ENCODE data around the gene ZNHIT3.

The ZNHIT3 gene

DNA sequence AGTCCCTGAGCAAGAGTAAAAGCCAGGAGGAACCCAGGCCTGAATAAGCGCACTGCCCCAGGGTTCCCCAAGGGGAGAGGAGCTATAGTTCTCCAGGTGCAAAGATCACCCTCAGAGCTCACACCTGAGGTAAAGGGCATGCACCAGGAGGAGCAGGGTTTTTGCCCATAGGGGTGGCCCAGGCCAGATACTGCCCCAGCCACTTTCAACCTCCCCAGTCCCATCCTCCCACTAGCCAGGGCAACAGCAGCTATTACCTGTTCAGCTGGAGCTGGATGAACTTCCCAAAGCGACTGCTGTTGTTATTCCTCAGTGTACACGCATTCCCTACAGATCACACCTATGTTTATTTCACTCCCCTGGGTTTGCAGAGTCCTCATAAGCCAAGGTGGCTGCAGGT lies 28.4 kb downstream of the ZNHIT3 start:
- Histone ChIP-seq H3K9ac (ENCODE audit: low read length) (no peak overlapping the region), H3K36me3 (ENCODE audit: control insufficient read depth, insufficient read depth, low read length) (peaks cover 88% of the 10 kb centered on the region), H3K27ac (ENCODE audit: low read depth, low read length) (no peak overlapping the region), H3K9me3 (ENCODE audit: control insufficient read depth, insufficient read depth, low read depth, low read length) (no peaks in the 10 kb centered on the region), H3K27me3 (ENCODE audit: control insufficient read depth, insufficient read depth, low read length) (no peaks in the 10 kb centered on the region), H3K4me1 (ENCODE audit: control insufficient read depth, insufficient read depth, low read length) (no peaks in the 10 kb centered on the region), H3K4me3 (ENCODE audit: low read depth, low read length) (no peak overlapping the region)

DNA sequence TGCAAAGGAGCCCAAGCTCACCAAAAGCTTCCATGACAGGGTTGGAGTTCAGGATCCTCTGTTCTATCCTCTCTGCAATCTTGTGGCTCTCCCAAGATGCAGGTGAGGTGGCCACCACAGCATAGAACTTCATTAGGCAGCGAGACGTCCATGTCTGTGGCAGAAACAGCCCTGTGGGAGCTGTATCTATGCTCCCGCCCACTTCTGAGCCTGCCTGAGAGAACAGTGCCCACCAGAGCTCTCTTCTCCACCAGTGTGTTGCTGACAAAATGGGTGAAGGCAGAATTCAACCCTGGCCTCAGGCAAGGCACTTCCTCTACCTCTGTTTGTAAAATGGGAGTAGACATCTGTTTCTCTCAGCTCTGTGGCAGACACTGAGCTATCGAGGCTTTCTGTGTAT lies 29.4 kb downstream of the ZNHIT3 start:
- Histone ChIP-seq H3K4me1 (ENCODE audit: control insufficient read depth, insufficient read depth, low read length) (no peaks in the 10 kb centered on the region), H3K27ac (ENCODE audit: low read depth, low read length) (no peak overlapping the region), H3K27me3 (ENCODE audit: control insufficient read depth, insufficient read depth, low read length) (no peaks in the 10 kb centered on the region), H3K36me3 (ENCODE audit: control insufficient read depth, insufficient read depth, low read length) (peaks cover 88% of the 10 kb centered on the region), H3K4me3 (ENCODE audit: low read depth, low read length) (no peak overlapping the region), H3K9ac (ENCODE audit: low read length) (no peak overlapping the region), H3K9me3 (ENCODE audit: control insufficient read depth, insufficient read depth, low read depth, low read length) (no peaks in the 10 kb centered on the region)

DNA sequence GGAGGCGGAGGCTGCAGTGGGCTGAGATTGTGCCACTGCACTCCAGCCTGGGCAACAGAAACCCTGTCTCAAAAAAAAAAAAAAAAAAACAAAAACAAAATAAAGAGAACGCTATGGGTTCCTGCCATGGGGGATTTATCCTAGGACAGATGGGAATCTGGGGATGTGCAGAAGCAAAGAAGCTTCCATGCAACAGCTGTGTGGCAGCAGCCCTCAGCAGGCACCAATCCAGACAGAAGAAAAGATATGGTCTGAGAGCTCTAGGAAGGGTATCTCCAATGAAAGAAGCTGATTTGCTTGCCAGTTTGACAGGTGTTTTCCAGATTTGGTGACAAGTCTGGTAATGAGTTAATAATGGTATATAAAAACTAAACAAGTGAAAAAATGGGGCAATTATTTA lies 36.6 kb downstream of the ZNHIT3 start:
- no peaks in the 10 kb centered on the region for H3K4me1 ChIP-seq (ENCODE audit: control insufficient read depth, insufficient read depth, low read length)
- no peak overlapping the region for H3K27ac ChIP-seq (ENCODE audit: low read depth, low read length)
- H3K9me3 ChIP-seq (ENCODE audit: control insufficient read depth, insufficient read depth, low read depth, low read length), result no peaks in the 10 kb centered on the region
- H3K9ac ChIP-seq (ENCODE audit: low read length), result no peak overlapping the region
- no peaks in the 10 kb centered on the region for H3K27me3 ChIP-seq (ENCODE audit: control insufficient read depth, insufficient read depth, low read length)
- H3K4me3 ChIP-seq (ENCODE audit: low read depth, low read length), result no peak overlapping the region
- H3K36me3 ChIP-seq (ENCODE audit: control insufficient read depth, insufficient read depth, low read length), result peaks cover 89% of the 10 kb centered on the region

DNA sequence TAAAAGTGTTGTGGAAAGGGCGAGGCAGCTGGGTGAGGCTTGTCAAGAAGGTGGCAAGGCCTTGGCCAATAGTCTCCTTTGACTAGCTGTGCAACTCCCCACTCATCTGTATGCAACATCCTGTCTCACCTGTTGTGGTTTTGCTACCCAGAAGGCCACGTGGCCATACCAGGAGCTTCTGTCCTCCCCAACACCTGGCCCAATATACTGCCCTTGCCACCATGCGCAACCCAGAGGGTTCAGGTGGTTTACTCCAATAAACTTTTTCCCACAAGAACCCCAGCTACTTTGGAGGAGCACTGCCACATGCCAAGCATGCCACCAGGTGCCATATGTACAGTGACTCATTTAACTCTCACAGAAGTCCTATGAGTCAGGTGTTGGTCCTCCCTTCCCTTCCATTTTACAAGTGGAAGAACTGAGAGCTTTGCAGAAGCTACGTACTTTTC lies 38.0 kb downstream of the ZNHIT3 start:
- peaks cover 93% of the 10 kb centered on the region for H3K36me3 ChIP-seq (ENCODE audit: control insufficient read depth, insufficient read depth, low read length)
- H3K4me3 ChIP-seq (ENCODE audit: low read depth, low read length), result no peak overlapping the region
- H3K9me3 ChIP-seq (ENCODE audit: control insufficient read depth, insufficient read depth, low read depth, low read length), result no peaks in the 10 kb centered on the region
- no peak overlapping the region for H3K27ac ChIP-seq (ENCODE audit: low read depth, low read length)
- H3K9ac ChIP-seq (ENCODE audit: low read length), result no peak overlapping the region
- H3K4me1 ChIP-seq (ENCODE audit: control insufficient read depth, insufficient read depth, low read length), result no peaks in the 10 kb centered on the region
- H3K27me3 ChIP-seq (ENCODE audit: control insufficient read depth, insufficient read depth, low read length), result no peaks in the 10 kb centered on the region

DNA sequence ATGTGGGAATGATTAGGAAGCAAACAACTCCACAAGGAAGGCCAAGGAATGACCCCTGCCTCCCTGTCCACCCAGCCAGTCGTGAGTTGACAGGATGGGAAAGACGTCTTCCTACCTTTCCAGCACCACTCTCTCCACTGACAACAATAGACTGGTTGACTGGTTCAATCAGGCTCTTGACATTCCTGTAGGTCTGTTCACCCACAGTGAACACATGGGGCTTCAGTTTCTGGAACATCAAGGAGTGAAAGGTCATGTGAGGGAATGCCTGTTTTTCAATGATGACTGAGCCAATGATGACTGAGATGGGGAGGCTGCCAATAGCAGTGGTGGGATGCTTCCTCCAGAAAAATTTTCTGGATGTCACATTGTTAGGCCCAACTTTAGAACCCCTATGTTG lies 38.6 kb downstream of the ZNHIT3 start:
- Histone ChIP-seq H3K27ac (ENCODE audit: low read depth, low read length) (no peak overlapping the region), H3K36me3 (ENCODE audit: control insufficient read depth, insufficient read depth, low read length) (peaks cover 93% of the 10 kb centered on the region), H3K4me1 (ENCODE audit: control insufficient read depth, insufficient read depth, low read length) (no peaks in the 10 kb centered on the region), H3K9me3 (ENCODE audit: control insufficient read depth, insufficient read depth, low read depth, low read length) (no peaks in the 10 kb centered on the region), H3K9ac (ENCODE audit: low read length) (no peak overlapping the region), H3K4me3 (ENCODE audit: low read depth, low read length) (no peak overlapping the region), H3K27me3 (ENCODE audit: control insufficient read depth, insufficient read depth, low read length) (no peaks in the 10 kb centered on the region)

DNA sequence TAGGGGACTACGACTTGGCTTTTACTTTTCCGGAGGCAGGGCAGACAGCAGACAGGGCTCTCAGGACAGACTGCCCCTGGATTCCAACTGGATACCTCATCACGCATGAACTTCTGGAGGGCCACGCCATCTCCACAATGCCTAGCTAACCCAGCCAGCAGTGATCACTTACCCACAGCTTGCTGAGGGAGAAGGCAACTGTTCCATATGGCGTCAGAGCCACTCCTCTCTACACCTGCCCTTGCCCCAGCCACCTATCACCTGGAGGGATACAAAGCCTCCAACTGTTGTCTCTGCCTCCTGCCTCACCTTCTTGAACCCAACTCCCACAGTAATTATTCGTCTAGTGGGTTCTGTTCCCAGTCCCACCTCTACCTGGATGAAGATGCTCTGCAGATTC lies 39.4 kb downstream of the ZNHIT3 start:
- no peak overlapping the region for H3K4me3 ChIP-seq (ENCODE audit: low read depth, low read length)
- no peak overlapping the region for H3K27ac ChIP-seq (ENCODE audit: low read depth, low read length)
- no peak overlapping the region for H3K9ac ChIP-seq (ENCODE audit: low read length)
- H3K27me3 ChIP-seq (ENCODE audit: control insufficient read depth, insufficient read depth, low read length), result no peaks in the 10 kb centered on the region
- H3K4me1 ChIP-seq (ENCODE audit: control insufficient read depth, insufficient read depth, low read length), result no peaks in the 10 kb centered on the region
- no peaks in the 10 kb centered on the region for H3K9me3 ChIP-seq (ENCODE audit: control insufficient read depth, insufficient read depth, low read depth, low read length)
- peaks cover 91% of the 10 kb centered on the region for H3K36me3 ChIP-seq (ENCODE audit: control insufficient read depth, insufficient read depth, low read length)

DNA sequence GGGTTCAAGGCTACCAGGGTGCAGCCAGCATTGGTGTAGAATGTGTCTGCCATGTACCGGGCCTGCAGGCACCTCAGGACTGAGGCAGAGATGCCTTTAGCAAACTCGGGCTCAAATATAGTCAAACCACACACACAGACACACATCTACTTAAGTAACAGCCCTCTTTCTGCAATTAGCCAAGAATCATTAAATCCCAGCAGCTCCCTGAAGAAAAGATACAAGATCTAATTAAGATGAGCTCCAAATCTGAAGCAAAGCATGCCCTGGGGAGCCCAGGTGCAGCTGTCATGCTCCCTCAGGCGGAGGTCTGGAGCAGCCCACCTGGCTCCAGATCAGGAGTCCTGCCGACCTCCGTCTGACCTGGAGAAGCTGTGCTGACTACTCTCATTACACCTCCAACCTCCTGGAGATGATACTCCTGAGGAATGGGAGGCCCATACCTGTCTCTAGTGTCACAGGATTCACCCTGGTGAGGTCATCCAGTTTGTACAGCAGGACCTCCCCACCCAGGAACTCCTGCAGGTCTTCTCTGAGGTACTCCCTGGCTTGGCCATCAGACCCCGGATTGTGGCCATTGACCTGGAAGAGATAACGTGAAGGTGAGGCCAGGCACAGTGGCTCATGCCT lies 41.3 kb downstream of the ZNHIT3 start:
- H3K4me1 ChIP-seq (ENCODE audit: control insufficient read depth, insufficient read depth, low read length), result no peaks in the 10 kb centered on the region
- no peak overlapping the region for H3K27ac ChIP-seq (ENCODE audit: low read depth, low read length)
- H3K36me3 ChIP-seq (ENCODE audit: control insufficient read depth, insufficient read depth, low read length), result peaks cover 94% of the 10 kb centered on the region
- H3K27me3 ChIP-seq (ENCODE audit: control insufficient read depth, insufficient read depth, low read length), result no peaks in the 10 kb centered on the region
- no peak overlapping the region for H3K9ac ChIP-seq (ENCODE audit: low read length)
- H3K4me3 ChIP-seq (ENCODE audit: low read depth, low read length), result no peak overlapping the region
- no peaks in the 10 kb centered on the region for H3K9me3 ChIP-seq (ENCODE audit: control insufficient read depth, insufficient read depth, low read depth, low read length)

DNA sequence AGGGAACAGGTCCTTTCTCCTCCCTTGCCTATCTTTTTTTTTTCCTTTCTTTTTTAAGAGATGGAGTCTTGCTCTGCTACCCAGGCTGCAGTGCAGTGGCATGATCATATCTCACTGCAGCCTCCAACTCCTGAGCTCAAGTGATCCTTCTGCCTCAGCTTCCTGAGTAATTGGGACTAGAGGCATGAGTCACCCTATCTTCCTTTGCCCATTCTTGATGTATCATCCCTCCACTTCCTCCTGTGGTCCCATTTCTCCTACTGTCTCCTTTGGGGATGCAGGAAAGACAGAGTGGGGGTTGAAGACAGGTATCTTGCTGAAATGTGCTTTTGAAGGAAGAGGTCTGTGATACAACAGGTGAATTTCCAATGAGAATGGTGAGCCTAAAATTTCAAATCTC lies 42.6 kb downstream of the ZNHIT3 start:
- Histone ChIP-seq H3K4me3 (ENCODE audit: low read depth, low read length) (no peak overlapping the region), H3K9me3 (ENCODE audit: control insufficient read depth, insufficient read depth, low read depth, low read length) (no peaks in the 10 kb centered on the region), H3K27me3 (ENCODE audit: control insufficient read depth, insufficient read depth, low read length) (no peaks in the 10 kb centered on the region), H3K9ac (ENCODE audit: low read length) (no peak overlapping the region), H3K36me3 (ENCODE audit: control insufficient read depth, insufficient read depth, low read length) (peaks cover 93% of the 10 kb centered on the region), H3K27ac (ENCODE audit: low read depth, low read length) (no peak overlapping the region), H3K4me1 (ENCODE audit: control insufficient read depth, insufficient read depth, low read length) (0 out of 2 replicates have a peak, but pooled peaks cover 5% of the 10 kb centered on the region)

DNA sequence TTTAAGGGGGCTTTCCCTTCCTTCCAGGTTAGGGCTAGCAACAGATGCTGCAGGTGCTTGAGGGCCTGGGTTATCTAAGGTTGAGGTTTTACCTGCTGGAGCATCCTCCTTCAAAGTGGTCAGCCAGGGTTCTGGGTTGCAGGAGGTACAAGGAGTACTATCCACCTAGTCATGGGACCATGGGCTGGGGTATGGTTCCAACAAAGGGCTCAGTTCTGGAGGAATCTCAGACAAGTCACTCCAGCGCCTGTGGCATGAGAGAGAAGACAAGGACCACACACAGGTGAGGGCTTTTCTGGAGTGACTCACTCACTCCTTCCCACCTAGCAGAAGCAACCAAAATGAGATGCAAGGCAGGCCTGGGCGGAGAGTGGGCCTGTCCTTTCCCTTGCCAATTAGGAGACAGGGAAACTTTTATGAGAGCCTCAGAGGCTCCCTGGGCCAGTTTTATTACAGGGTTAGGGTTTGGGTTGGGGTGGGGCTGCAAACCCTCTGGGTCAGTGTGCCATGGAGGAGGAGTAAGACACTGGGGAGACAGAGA lies 46.0 kb downstream of the ZNHIT3 start:
- 0 out of 2 replicates have a peak, but pooled peaks cover 5% of the 10 kb centered on the region for H3K4me1 ChIP-seq (ENCODE audit: control insufficient read depth, insufficient read depth, low read length)
- H3K27ac ChIP-seq (ENCODE audit: low read depth, low read length), result no peak overlapping the region
- H3K36me3 ChIP-seq (ENCODE audit: control insufficient read depth, insufficient read depth, low read length), result peaks cover 72% of the 10 kb centered on the region
- H3K4me3 ChIP-seq (ENCODE audit: low read depth, low read length), result no peak overlapping the region
- H3K9me3 ChIP-seq (ENCODE audit: control insufficient read depth, insufficient read depth, low read depth, low read length), result no peaks in the 10 kb centered on the region
- no peaks in the 10 kb centered on the region for H3K27me3 ChIP-seq (ENCODE audit: control insufficient read depth, insufficient read depth, low read length)
- H3K9ac ChIP-seq (ENCODE audit: low read length), result no peak overlapping the region

DNA sequence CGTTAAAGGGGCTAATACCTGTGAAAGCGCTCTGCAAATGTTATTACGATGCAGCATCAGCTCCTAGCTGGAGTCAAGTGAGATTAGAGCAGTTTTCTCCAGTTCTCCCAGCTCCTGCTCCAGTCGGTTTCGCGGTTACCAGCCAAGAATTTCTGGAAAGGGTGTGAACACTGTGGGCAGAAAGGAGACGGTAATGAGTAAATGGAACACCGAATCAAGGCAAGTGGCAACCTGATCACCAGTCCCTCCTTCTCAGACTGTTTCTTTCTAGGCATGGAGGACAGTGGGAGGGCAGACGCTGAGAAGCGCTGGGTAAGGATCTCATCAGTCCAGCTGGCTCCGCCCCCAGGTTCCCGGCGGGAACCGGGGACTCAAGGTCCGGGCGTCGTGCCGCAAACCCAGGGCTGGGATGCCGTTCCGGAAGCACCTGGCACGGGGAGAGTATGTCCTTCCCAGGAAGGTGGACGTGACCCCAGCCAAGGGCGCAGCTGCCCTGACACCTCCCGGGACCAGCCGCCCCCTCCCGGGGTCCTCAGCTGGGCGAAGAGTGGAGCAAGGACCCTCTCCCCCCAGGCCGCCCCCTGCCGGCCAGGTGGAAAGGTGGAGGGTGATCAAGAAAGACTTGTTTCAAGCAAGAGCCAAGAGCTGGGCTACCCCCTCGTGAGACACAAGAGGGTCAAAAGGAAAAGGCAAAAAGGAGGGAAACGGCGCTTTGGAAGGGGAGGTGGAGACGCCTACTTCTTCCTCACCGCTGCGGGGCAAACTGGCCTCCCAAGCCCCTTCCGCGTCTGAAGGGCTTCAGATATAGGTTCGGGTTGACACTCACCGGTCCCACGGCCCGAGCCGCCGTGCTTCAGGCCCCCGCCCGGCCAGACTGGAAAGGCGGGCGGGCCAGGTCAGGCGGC lies 47.7 kb downstream of the ZNHIT3 start:
- Histone ChIP-seq H3K9me3 (ENCODE audit: control insufficient read depth, insufficient read depth, low read depth, low read length) (no peaks in the 10 kb centered on the region), H3K27me3 (ENCODE audit: control insufficient read depth, insufficient read depth, low read length) (no peaks in the 10 kb centered on the region), H3K27ac (ENCODE audit: low read depth, low read length) (peak overlapping the region; percentile 89), H3K36me3 (ENCODE audit: control insufficient read depth, insufficient read depth, low read length) (peaks cover 65% of the 10 kb centered on the region), H3K9ac (ENCODE audit: low read length) (peak overlapping the region; percentile 98), H3K4me1 (ENCODE audit: control insufficient read depth, insufficient read depth, low read length) (0 out of 2 replicates have a peak, but pooled peaks cover 5% of the 10 kb centered on the region), H3K4me3 (ENCODE audit: low read depth, low read length) (peak overlapping the region; percentile 86)
